B cell (primary cell): ENCODE measurements around the gene ESPNL. TPM values are rescaled to one million over a fixed set of nuclear protein-coding genes. Genes with fewer than 3 reads are reported as not detected.

ENCODE experiments used
- ATAC-seq: fragments of 200-7000 bp; cut with Tn5 transposase; one replicate; pipeline ENCODE4 v1.10.0; 2021; ENCODE audit warnings: low read depth, mild to moderate bottlenecking, moderate number of reproducible peaks, moderate library complexity
- CTCF ChIA-PET: fragments of 350-600 bp; sonication (Branson Sonifier 250); formaldehyde crosslinking; loops from one replicate; lab custom pipeline; 2021; ENCODE audit warnings: antibody characterized with exemption, inconsistent platforms; lab: Charles Lee
- POLR2A ChIA-PET: fragments of 350-600 bp; sonication (Branson Sonifier 250); formaldehyde crosslinking; loops from one replicate; lab custom pipeline; 2021; ENCODE audit warnings: antibody characterized with exemption; lab: Charles Lee
- DNase-seq: peaks from one replicate; pipeline ENCODE4 v3.0.0; 2013
- H2AFZ ChIP-seq: 2 replicates; pipeline ENCODE4 v1.6.1; 2012; ENCODE audit warnings: mild to moderate bottlenecking, low read depth, low read length; ENCODE audit not compliant: insufficient read depth, poor library complexity, severe bottlenecking
- H3K27ac ChIP-seq, 2 donors: 1 replicate in 1 of 2; 2 replicates in 1 of 2; pipeline ENCODE4 v1.5.1; 2012 to 2013; ENCODE audit warnings: low read length in 2 of 2, mild to moderate bottlenecking in 2 of 2, moderate library complexity in 1 of 2
- H3K27me3 ChIP-seq, 4 experiments: fragments of 200-600 bp in 1 of 4; sonication (generic) in 1 of 4; replicated peaks in 1 of 4; 1 replicate in 2 of 4; 2 replicates in 2 of 4; pipeline versions ENCODE4 v1.6.1 to v1.7.0; 2013 to 2016; ENCODE audit warnings: low read length in 3 of 4, mild to moderate bottlenecking in 2 of 4, mixed read lengths in 1 of 4, moderate library complexity in 1 of 4; ENCODE audit not compliant: insufficient read depth in 4 of 4, control insufficient read depth in 3 of 4; ENCODE audit errors: control extremely low read depth in 1 of 4
- H3K36me3 ChIP-seq, 2 experiments: replicated peaks in 1 of 2; 1 replicate in 1 of 2; 2 replicates in 1 of 2; pipeline versions ENCODE4 v1.6.1 to v1.7.1; 2013; ENCODE audit warnings: low read length in 1 of 2; ENCODE audit not compliant: insufficient read depth in 2 of 2, control insufficient read depth in 1 of 2; ENCODE audit errors: control extremely low read depth in 1 of 2, extremely low read depth in 1 of 2
- H3K4me1 ChIP-seq, 2 donors: fragments of 200-600 bp in 1 of 2; sonication (generic) in 1 of 2; 1 replicate in 1 of 2; 2 replicates in 1 of 2; pipeline versions ENCODE4 v1.5.1 to v1.6.1; 2013 to 2017; ENCODE audit warnings: low read length in 2 of 2; ENCODE audit not compliant: control insufficient read depth in 2 of 2, insufficient read depth in 2 of 2
- H3K4me2 ChIP-seq: replicated peaks from 2 replicates; pipeline ENCODE3; 2012; ENCODE audit warnings: mild to moderate bottlenecking, low read depth, low read length; ENCODE audit not compliant: poor library complexity, severe bottlenecking
- H3K4me3 ChIP-seq, 5 experiments: fragments of 200-600 bp in 1 of 5; sonication (generic) in 1 of 5; 1 replicate in 3 of 5; 2 replicates in 2 of 5; pipeline versions ENCODE4 v1.5.1 to v1.7.0; 2011 to 2016; ENCODE audit warnings: low read length in 4 of 5, mild to moderate bottlenecking in 4 of 5, low read depth in 2 of 5, control low read depth in 1 of 5, moderate library complexity in 1 of 5; ENCODE audit not compliant: insufficient read depth in 1 of 5; ENCODE audit errors: control extremely low read depth in 1 of 5, extremely low read depth in 1 of 5
- H3K79me2 ChIP-seq: fragments of 200-600 bp; sonication (generic); one replicate; pipeline ENCODE4 v1.6.0; 2016; ENCODE audit warnings: low read length; ENCODE audit not compliant: control insufficient read depth, insufficient read depth
- H3K9ac ChIP-seq: fragments of 200-600 bp; sonication (generic); 2 replicates; pipeline ENCODE4 v1.6.1; 2017; ENCODE audit warnings: mild to moderate bottlenecking, low read length, moderate library complexity
- H3K9me3 ChIP-seq, 3 donors: one replicate each; pipeline versions ENCODE4 v1.6.1 to v1.7.1; 2013; ENCODE audit warnings: low read length in 2 of 3; ENCODE audit not compliant: control insufficient read depth in 2 of 3, insufficient read depth in 1 of 3; ENCODE audit errors: control extremely low read depth in 1 of 3
- H4K20me1 ChIP-seq: 2 replicates; pipeline ENCODE4 v1.6.0; 2012; ENCODE audit warnings: mild to moderate bottlenecking, low read length; ENCODE audit not compliant: insufficient read depth, control insufficient read depth, poor library complexity, severe bottlenecking
- H3K27ac Mint-ChIP-seq: one replicate; pipeline ENCODE4 v1.8.0; 2021; ENCODE audit warnings: mixed read lengths
- H3K27me3 Mint-ChIP-seq: one replicate; pipeline ENCODE4 v1.8.0; 2021; ENCODE audit warnings: mixed read lengths
- H3K4me1 Mint-ChIP-seq: one replicate; pipeline ENCODE4 v1.8.0; 2021; ENCODE audit warnings: mixed read lengths
- H3K4me3 Mint-ChIP-seq: one replicate; pipeline ENCODE4 v1.8.0; 2021; ENCODE audit warnings: mixed read lengths
- H3K9me3 Mint-ChIP-seq: one replicate; pipeline ENCODE4 v1.8.0; 2022; ENCODE audit warnings: mixed read lengths; ENCODE audit not compliant: insufficient read depth
- CTCF ChIP-seq: fragments of 200-600 bp; IDR thresholded peaks from one replicate; pipeline ENCODE4 v1.8.0; 2022; ENCODE audit warnings: antibody characterized with exemption, mild to moderate bottlenecking
- EZH2 ChIP-seq: IDR thresholded peaks from 2 replicates; pipeline ENCODE4 v1.6.1; 2012; ENCODE audit warnings: borderline replicate concordance, low read depth, mild to moderate bottlenecking, moderate library complexity, low read length; ENCODE audit not compliant: insufficient read depth, poor library complexity, severe bottlenecking
- WGBS: methylation state at CpG from one replicate; pipeline ENCODE4 v1.1.5; 2013; ENCODE audit warnings: missing lambda C conversion rate; ENCODE audit not compliant: insufficient coverage; 5-methylcytosine and 5-hydroxymethylcytosine counted together
- intact Hi-C: fragments of 100-400 bp; cut with micrococcal nuclease; formaldehyde crosslinking; loops from one replicate; pipeline ENCODE4 v1.10.0; 2022
- polyA plus RNA-seq: library from polyadenylated mRNA; depleted of rRNA; stranded (reverse); fragments of >200 nt; gene quantifications from 2 replicates; pipeline ENCODE4 v1.2.3, GENCODE V29; 2012
- total RNA-seq, 2 donors: library from RNA; stranded (reverse); fragments of 120-200 nt in 1 of 2; gene quantifications; 1 replicate in 1 of 2; 2 replicates in 1 of 2; pipeline versions ENCODE4 v1.2.3 to v1.2.4, GENCODE V29; 2013 to 2022

The ESPNL gene
- total and polyA plus RNA-seq, 2 donors (not counting 1 experiment from before 2014, with no cell fraction given): 1.6 to 2.5 TPM

DNA sequence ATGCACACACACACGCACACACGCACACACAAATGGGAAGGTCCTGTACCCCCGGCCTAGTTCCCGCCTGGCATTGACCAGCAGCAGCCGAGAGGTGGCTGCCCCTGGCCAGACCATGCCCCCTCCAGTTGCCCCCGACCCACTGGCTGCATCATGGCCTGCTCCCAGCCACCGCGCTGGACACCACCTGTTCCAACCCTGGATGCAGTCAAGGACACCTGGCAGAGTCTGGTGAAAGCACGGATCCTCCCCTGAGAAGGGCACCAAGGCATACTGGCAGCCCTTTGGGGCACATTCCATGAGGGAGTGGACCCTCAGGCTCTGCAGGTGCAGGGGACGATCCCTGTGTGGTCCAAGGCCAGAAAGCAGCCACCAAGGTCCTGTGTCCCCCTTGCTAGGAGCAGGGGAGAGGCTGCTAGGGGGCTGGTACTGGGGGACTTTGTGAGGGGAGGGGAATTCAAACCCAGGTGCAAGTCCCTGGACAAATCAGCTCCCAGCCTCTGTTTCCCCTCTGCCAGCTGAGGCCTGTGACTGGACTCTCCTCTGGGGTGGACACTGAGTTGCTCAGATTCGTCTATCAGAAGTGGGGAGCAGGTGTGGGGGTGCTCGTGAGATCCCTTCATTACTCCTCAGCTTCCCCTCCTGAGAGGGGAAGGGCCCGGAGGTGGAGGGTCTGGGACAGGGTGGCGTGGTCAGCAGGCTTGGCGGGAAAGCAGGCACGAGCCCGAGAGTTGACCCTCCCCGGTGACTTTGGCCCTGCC lies 3.5 kb downstream of the ESPNL start:
- Histone ChIP-seq H3K4me2 (no peak overlapping the region), H3K4me1 (peaks cover 38 to 50% of the 10 kb centered on the region in 2 donors), H3K4me3 (no peak overlapping the region), H2AFZ (no peak overlapping the region), H3K27me3 (no peaks in the 10 kb centered on the region), H4K20me1 (no peaks in the 10 kb centered on the region), H3K79me2 (no peaks in the 10 kb centered on the region), H3K9me3 (peaks cover 0 to 9% (median 0%) of the 10 kb centered on the region in 3 donors), H3K27ac (no peak overlapping the region), H3K9ac (no peak overlapping the region), H3K36me3 (no peaks in the 10 kb centered on the region)
- 92% methylated on average over 16 of the region's 18 CpGs for WGBS
- no peak for TF ChIP-seq CTCF
- TF ChIP-seq EZH2: no peak
- intact Hi-C loops: no loop called here
- H3K27me3 Mint-ChIP-seq: no peaks in the 10 kb centered on the region
- H3K4me1 Mint-ChIP-seq: peaks cover 33% of the 10 kb centered on the region
- CTCF ChIA-PET: no interaction called here
- no peak overlapping the region for H3K27ac Mint-ChIP-seq
- no peaks in the 10 kb centered on the region for H3K9me3 Mint-ChIP-seq
- ATAC-seq: no peak
- H3K4me3 Mint-ChIP-seq: no peak overlapping the region
- POLR2A ChIA-PET: no interaction called here
- no peak for DNase-seq

DNA sequence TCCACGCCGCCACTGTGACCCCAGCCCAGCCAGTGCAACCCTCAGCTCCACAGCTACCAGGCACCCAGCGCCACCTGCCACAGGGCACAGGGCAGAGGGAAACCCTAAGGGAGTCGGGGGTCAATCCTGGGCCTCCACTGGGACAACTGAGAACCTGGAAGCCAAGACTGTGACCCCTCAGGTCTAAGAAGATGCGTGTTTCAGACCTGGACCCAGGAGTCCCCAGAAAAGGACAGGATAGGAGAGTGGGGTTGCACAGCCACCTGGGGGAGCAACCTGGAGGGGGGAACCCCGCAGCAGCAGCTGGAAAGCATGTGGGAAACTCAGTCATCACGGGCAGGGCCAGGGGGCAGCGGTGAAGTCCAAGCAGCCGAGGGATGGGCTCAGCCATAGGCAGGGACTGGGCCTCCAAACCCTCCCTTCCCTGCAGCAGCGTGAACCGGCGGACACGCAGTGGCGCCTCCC lies 4.1 kb downstream of the ESPNL start:
- Histone ChIP-seq H2AFZ (no peak overlapping the region), H3K79me2 (no peaks in the 10 kb centered on the region), H3K27me3 (no peaks in the 10 kb centered on the region), H3K4me2 (no peak overlapping the region), H3K9ac (no peak overlapping the region), H3K36me3 (no peaks in the 10 kb centered on the region), H3K9me3 (peaks cover 0 to 9% (median 0%) of the 10 kb centered on the region in 3 donors), H3K4me1 (peaks cover 38 to 50% of the 10 kb centered on the region in 2 donors), H3K4me3 (no peak overlapping the region), H4K20me1 (no peaks in the 10 kb centered on the region), H3K27ac (no peak overlapping the region)
- ChIA-PET CTCF (no interaction called here), POLR2A (no interaction called here)
- Mint-ChIP-seq H3K27me3 (no peaks in the 10 kb centered on the region), H3K27ac (no peak overlapping the region), H3K4me1 (peaks cover 33% of the 10 kb centered on the region), H3K9me3 (no peaks in the 10 kb centered on the region), H3K4me3 (no peak overlapping the region)
- intact Hi-C loops: no loop called here
- TF ChIP-seq CTCF (no peak), EZH2 (no peak)
- ATAC-seq (no peak), DNase-seq (no peak)
- 90% methylated on average over 14 of the region's 14 CpGs for WGBS
